ENCODE data around the gene ERC2.

ERC2 gene

GRCh38 chr3:56365905-56366640 lies 102.2 kb downstream of the ERC2 start:
- DNase-seq = no peak

GRCh38 chr3:56364665-56365064 lies 103.6 kb downstream of the ERC2 start:
- no peak for DNase-seq

- no peak for DNase-seq
Observed at GRCh38 chr3:56363720-56364119, 104.5 kb downstream of the ERC2 start.

- peak; percentile 16 for DNase-seq
Observed at GRCh38 chr3:56361731-56362130, 106.5 kb downstream of the ERC2 start.

GRCh38 chr3:56357266-56357665 lies 111.0 kb downstream of the ERC2 start:
- no peak for DNase-seq

GRCh38 chr3:56356808-56357207 lies 111.5 kb downstream of the ERC2 start:
- no peak for DNase-seq

- no peak for DNase-seq
Observed at GRCh38 chr3:56355570-56356185, 112.6 kb downstream of the ERC2 start.

GRCh38 chr3:56351537-56351936 lies 116.7 kb downstream of the ERC2 start:
- no peak for DNase-seq

- peak; percentile 3 for DNase-seq
Observed at GRCh38 chr3:56347219-56347871, 120.9 kb downstream of the ERC2 start.

- no peak for DNase-seq
Observed at GRCh38 chr3:56342475-56342874, 125.8 kb downstream of the ERC2 start.

GRCh38 chr3:56339671-56340070 lies 128.6 kb downstream of the ERC2 start:
- no peak for DNase-seq

- no peak for DNase-seq
Observed at GRCh38 chr3:56339244-56339643, 129.0 kb downstream of the ERC2 start.

- DNase-seq = no peak
Observed at GRCh38 chr3:56336023-56336422, 132.2 kb downstream of the ERC2 start.

GRCh38 chr3:56324473-56324872 lies 143.8 kb downstream of the ERC2 start:
- DNase-seq = no peak

GRCh38 chr3:56323986-56324420 lies 144.3 kb downstream of the ERC2 start:
- peak; percentile 90 for DNase-seq

GRCh38 chr3:56322862-56323261 lies 145.4 kb downstream of the ERC2 start:
- DNase-seq = no peak

GRCh38 chr3:56321892-56322291 lies 146.4 kb downstream of the ERC2 start:
- DNase-seq = no peak

- DNase-seq = no peak
Observed at GRCh38 chr3:56321383-56321782, 146.9 kb downstream of the ERC2 start.

GRCh38 chr3:56320883-56321282 lies 147.4 kb downstream of the ERC2 start:
- DNase-seq = no peak

GRCh38 chr3:56318891-56319290 lies 149.4 kb downstream of the ERC2 start:
- no peak for DNase-seq

GRCh38 chr3:56316944-56317343 lies 151.3 kb downstream of the ERC2 start:
- DNase-seq = no peak

- DNase-seq = peak; percentile 83
Observed at GRCh38 chr3:56314842-56315241, 153.4 kb downstream of the ERC2 start.

GRCh38 chr3:56309465-56309864 lies 158.8 kb downstream of the ERC2 start:
- no peak for DNase-seq

- DNase-seq = no peak
Observed at GRCh38 chr3:56308471-56308870, 159.8 kb downstream of the ERC2 start.
